ENCODE results near the gene NUP50. TPM values are rescaled to one million over a fixed set of nuclear protein-coding genes. Genes with fewer than 3 reads are reported as not detected.

NUP50 gene
- total and polyA plus RNA-seq, 2 donors from 2014 or later: 11.3 to 64.2 TPM

- H3K9me3 ChIP-seq (ENCODE audit: control insufficient read depth in 2 of 3, insufficient read depth in 1 of 3, low read length in 3 of 3): no peaks in the 10 kb centered on the region
- no peak overlapping the region for H3K9ac ChIP-seq (ENCODE audit: low read length in 3 of 3)
- no peak for FAIRE-seq
- H3K27ac ChIP-seq (ENCODE audit: low read depth in 2 of 2, low read length in 2 of 2): no peak overlapping the region
- DNase-seq: no peak
- H3K27me3 ChIP-seq (ENCODE audit: control insufficient read depth, insufficient read depth, low read length): no peaks in the 10 kb centered on the region
- TF ChIP-seq CTCF (IDR thresholded peaks at IDR 0.05; ENCODE audit: borderline replicate concordance, extremely low read depth, insufficient read depth): no peak
- intact Hi-C loops (cut with DNase I): no loop called here
- no peak overlapping the region for H3K4me3 ChIP-seq (ENCODE audit: low read length in 3 of 3)
- H3K36me3 ChIP-seq (ENCODE audit: control insufficient read depth in 2 of 3, insufficient read depth in 3 of 3, low read length in 3 of 3): no peaks in the 10 kb centered on the region
- H3K4me1 ChIP-seq (ENCODE audit: control insufficient read depth in 2 of 3, insufficient read depth in 2 of 3, low read depth in 1 of 3, low read length in 3 of 3): no peaks in the 10 kb centered on the region
Observed at GRCh38 chr22:45124176-45124847, 39.4 kb upstream of the NUP50 start.

- Histone ChIP-seq H3K9ac (ENCODE audit: low read length in 3 of 3) (no peak overlapping the region), H3K4me3 (ENCODE audit: low read length in 3 of 3) (no peak overlapping the region), H3K36me3 (ENCODE audit: control insufficient read depth in 2 of 3, insufficient read depth in 3 of 3, low read length in 3 of 3) (no peaks in the 10 kb centered on the region), H3K4me1 (ENCODE audit: control insufficient read depth in 2 of 3, insufficient read depth in 2 of 3, low read depth in 1 of 3, low read length in 3 of 3) (no peaks in the 10 kb centered on the region), H3K27ac (ENCODE audit: low read depth in 2 of 2, low read length in 2 of 2) (no peak overlapping the region), H3K9me3 (ENCODE audit: control insufficient read depth in 2 of 3, insufficient read depth in 1 of 3, low read length in 3 of 3) (no peaks in the 10 kb centered on the region), H3K27me3 (ENCODE audit: control insufficient read depth, insufficient read depth, low read length) (no peaks in the 10 kb centered on the region)
- FAIRE-seq: no peak
- no peak for TF ChIP-seq CTCF (IDR thresholded peaks at IDR 0.05; ENCODE audit: borderline replicate concordance, extremely low read depth, insufficient read depth)
- intact Hi-C loops (cut with DNase I): no loop called here
- DNase-seq: no peak
Observed at GRCh38 chr22:45125188-45125587, 38.5 kb upstream of the NUP50 start.

- Histone ChIP-seq H3K4me1 (ENCODE audit: control insufficient read depth in 2 of 3, insufficient read depth in 2 of 3, low read depth in 1 of 3, low read length in 3 of 3) (no peaks in the 10 kb centered on the region), H3K9ac (ENCODE audit: low read length in 3 of 3) (no peak overlapping the region), H3K9me3 (ENCODE audit: control insufficient read depth in 2 of 3, insufficient read depth in 1 of 3, low read length in 3 of 3) (no peaks in the 10 kb centered on the region), H3K27ac (ENCODE audit: low read depth in 2 of 2, low read length in 2 of 2) (no peak overlapping the region), H3K4me3 (ENCODE audit: low read length in 3 of 3) (no peak overlapping the region), H3K36me3 (ENCODE audit: control insufficient read depth in 2 of 3, insufficient read depth in 3 of 3, low read length in 3 of 3) (peaks cover 0 to 3% (median 0%) of the 10 kb centered on the region in 3 donors), H3K27me3 (ENCODE audit: control insufficient read depth, insufficient read depth, low read length) (no peaks in the 10 kb centered on the region)
- TF ChIP-seq CTCF (IDR thresholded peaks at IDR 0.05; ENCODE audit: borderline replicate concordance, extremely low read depth, insufficient read depth): no peak
- DNase-seq: no peak
- intact Hi-C loops (cut with DNase I): no loop called here
- no peak for FAIRE-seq
Observed at GRCh38 chr22:45127866-45128265, 35.9 kb upstream of the NUP50 start.
